SK-N-DZ (cell line): ENCODE data around the gene TARP.
A peak's percentile ranks its signal among the peaks of the same experiment; 100 is the strongest.
"Not testable (repeated sequence)": the region's sequence is repeated elsewhere in the genome, so short reads cannot be mapped to it uniquely, and the experiment has no call there.

ENCODE experiments used
- DNase-seq: peaks from one replicate; pipeline ENCODE4 v3.0.0-alpha.2; 2015; ENCODE audit warnings: low spot score

The TARP gene

GRCh38 chr7:38262545-38262944 is 10.9 kb downstream of the TARP start:
- DNase-seq = no peak

GRCh38 chr7:38262026-38262425 is 11.4 kb downstream of the TARP start:
- not testable (repeated sequence) for DNase-seq

- DNase-seq = not testable (repeated sequence)
Observed at GRCh38 chr7:38261601-38262000, 11.8 kb downstream of the TARP start.

GRCh38 chr7:38259157-38259556 is 14.3 kb downstream of the TARP start:
- DNase-seq = not testable (repeated sequence)

GRCh38 chr7:38257350-38257677 is 16.1 kb downstream of the TARP start:
- no peak for DNase-seq

- DNase-seq = not testable (repeated sequence)
Observed at GRCh38 chr7:38249849-38250248, 23.6 kb downstream of the TARP start.

GRCh38 chr7:38248069-38248567 is 25.3 kb downstream of the TARP start:
- no peak for DNase-seq

- DNase-seq = no peak
Observed at GRCh38 chr7:38245409-38245977, 27.9 kb downstream of the TARP start.

GRCh38 chr7:38244516-38244915 is 28.9 kb downstream of the TARP start:
- no peak for DNase-seq

- not testable (repeated sequence) for DNase-seq
Observed at GRCh38 chr7:38243345-38243744, 30.1 kb downstream of the TARP start.

- DNase-seq = no peak
Observed at GRCh38 chr7:38242814-38243213, 30.6 kb downstream of the TARP start.

GRCh38 chr7:38241071-38241470 is 32.4 kb downstream of the TARP start:
- no peak for DNase-seq

- DNase-seq = not testable (repeated sequence)
Observed at GRCh38 chr7:38239129-38239528, 34.3 kb downstream of the TARP start.

- DNase-seq = peak; percentile 63
Observed at GRCh38 chr7:38235606-38236005, 37.8 kb downstream of the TARP start.

- not testable (repeated sequence) for DNase-seq
Observed at GRCh38 chr7:38234759-38235158, 38.7 kb downstream of the TARP start.

- no peak for DNase-seq
Observed at GRCh38 chr7:38232502-38233366, 40.7 kb downstream of the TARP start.

- DNase-seq = no peak
Observed at GRCh38 chr7:38229884-38230642, 43.4 kb downstream of the TARP start.

GRCh38 chr7:38229386-38229785 is 44.0 kb downstream of the TARP start:
- DNase-seq = no peak

- no peak for DNase-seq
Observed at GRCh38 chr7:38224392-38224791, 49.0 kb downstream of the TARP start.

GRCh38 chr7:38223306-38223705 is 50.1 kb downstream of the TARP start:
- no peak for DNase-seq

- DNase-seq = peak; percentile 58
Observed at GRCh38 chr7:38222481-38223096, 50.8 kb downstream of the TARP start.

GRCh38 chr7:38220452-38220851 is 53.0 kb downstream of the TARP start:
- DNase-seq = no peak
